Measurements from ENCODE around the gene CELA2B.
A peak's percentile ranks its signal among the peaks of the same experiment; 100 is the strongest.

CELA2B gene

GRCh38 chr1:15526490-15527339, 50.8 kb downstream of the CELA2B start, which contains the start of gene DNAJC16:
TSS of gene DNAJC16 (plus strand) at chr1:15526848. CDS start at chr1:15529106, 2,258 bp downstream.
- peak; percentile 98 for DNase-seq

- no peak for DNase-seq
Measured at GRCh38 chr1:15531003-15531402, 55.1 kb downstream of the CELA2B start.

- no peak for DNase-seq
Measured at GRCh38 chr1:15531682-15532081, 55.8 kb downstream of the CELA2B start.

GRCh38 chr1:15538771-15539170, 62.9 kb downstream of the CELA2B start:
- DNase-seq = no peak

GRCh38 chr1:15540186-15540585, 64.3 kb downstream of the CELA2B start:
- no peak for DNase-seq
